PFSK-1 (cell line): ENCODE results near the gene CCDC50.

Source experiments
- FOXP2 ChIP-seq: optimal IDR thresholded peaks from 2 replicates; pipeline ENCODE3; 2011; ENCODE audit warnings: borderline replicate concordance, control low read depth, inconsistent platforms; ENCODE audit not compliant: insufficient read depth; ENCODE audit errors: extremely low read length, extremely low read depth
- POLR2AphosphoS5 ChIP-seq: IDR thresholded peaks from 2 replicates; pipeline ENCODE4 v1.6.1; 2012; ENCODE audit warnings: low read depth, mild to moderate bottlenecking, control low read depth, low read length, moderate library complexity
- REST ChIP-seq, 2 experiments: IDR thresholded peaks; 2 replicates each; pipeline versions ENCODE4 v1.6.1 to v1.8.0; 2011 to 2012; ENCODE audit warnings: low read depth in 2 of 2, low read length in 2 of 2, control low read depth in 1 of 2, inconsistent platforms in 1 of 2, mild to moderate bottlenecking in 1 of 2, moderate library complexity in 1 of 2; ENCODE audit not compliant: insufficient read depth in 1 of 2
- SIN3A ChIP-seq: IDR thresholded peaks from 2 replicates; pipeline ENCODE4 v1.6.1; 2012; ENCODE audit warnings: mild to moderate bottlenecking, low read length, moderate library complexity, borderline replicate concordance; ENCODE audit not compliant: insufficient read depth
- TAF1 ChIP-seq: IDR thresholded peaks from 2 replicates; pipeline ENCODE4 v1.6.1; 2012; ENCODE audit warnings: low read length, control low read depth, borderline replicate concordance; ENCODE audit not compliant: insufficient read depth

CCDC50 gene

GRCh38 chr3:191298846-191299245, 30.3 kb upstream of the CCDC50 start:
- TF ChIP-seq REST (IDR thresholded peaks at IDR 0.05; ENCODE audit: insufficient read depth in 1 of 2, low read depth in 2 of 2, low read length in 2 of 2) (no peak), FOXP2 (no peak), POLR2AphosphoS5 (no peak), SIN3A (no peak), TAF1 (no peak)

GRCh38 chr3:191300422-191300821, 28.8 kb upstream of the CCDC50 start:
- TF ChIP-seq FOXP2 (no peak), REST (IDR thresholded peaks at IDR 0.05; ENCODE audit: insufficient read depth in 1 of 2, low read depth in 2 of 2, low read length in 2 of 2) (no peak), POLR2AphosphoS5 (peak; percentile 43; the same call in 1 of the 2 replicates)

GRCh38 chr3:191301017-191301416, 28.2 kb upstream of the CCDC50 start:
- TF ChIP-seq SIN3A = no peak
- no peak for TF ChIP-seq POLR2AphosphoS5
- no peak for TF ChIP-seq REST (IDR thresholded peaks at IDR 0.05; ENCODE audit: insufficient read depth in 1 of 2, low read depth in 2 of 2, low read length in 2 of 2)
- no peak for TF ChIP-seq FOXP2
- no peak for TF ChIP-seq TAF1

GRCh38 chr3:191301782-191302411, 27.3 kb upstream of the CCDC50 start:
- no peak for TF ChIP-seq TAF1
- peak in 1 of 2 experiments; percentile 18; a peak in 1 of 4 replicates for TF ChIP-seq REST (IDR thresholded peaks at IDR 0.05; ENCODE audit: insufficient read depth in 1 of 2, low read depth in 2 of 2, low read length in 2 of 2)
- TF ChIP-seq FOXP2 = peak; percentile 17

GRCh38 chr3:191302451-191302850, 26.7 kb upstream of the CCDC50 start:
- TF ChIP-seq REST (IDR thresholded peaks at IDR 0.05; ENCODE audit: insufficient read depth in 1 of 2, low read depth in 2 of 2, low read length in 2 of 2) (no peak), FOXP2 (no peak), POLR2AphosphoS5 (no peak), TAF1 (peak; percentile 31; the same call in 1 of the 2 replicates)
